Measurements from ENCODE around the gene TRAF1. TPM values are rescaled to one million over a fixed set of nuclear protein-coding genes. Genes with fewer than 3 reads are reported as not detected.

The TRAF1 gene
- total and polyA plus RNA-seq, 2 donors (not counting 1 experiment from before 2014, with no cell fraction given): 0.58 to 3.8 TPM

GRCh38 chr9:120928483-120929228, 2.1 kb upstream of the TRAF1 start:
- no peaks in the 10 kb centered on the region for H3K27me3 ChIP-seq (ENCODE audit: control insufficient read depth, insufficient read depth, low read length)
- peak overlapping the region; percentile 86 for H3K4me2 ChIP-seq (ENCODE audit: extremely low read depth, insufficient read depth, low read length)
- no peaks in the 10 kb centered on the region for H3K79me2 ChIP-seq (ENCODE audit: control insufficient read depth, insufficient read depth, low read length)
- TF ChIP-seq EZH2 (IDR thresholded peaks at IDR 0.05; ENCODE audit: low read length, missing control alignments) (no peak), CTCF (conservative IDR thresholded peaks at IDR 0.05 in 1 of 2, IDR thresholded peaks at IDR 0.05 in 1 of 2; ENCODE audit: low read depth in 1 of 2, low read length in 2 of 2) (no peak)
- H2AFZ ChIP-seq (ENCODE audit: low read length): peak overlapping the region; percentile 59
- DNase-seq (ENCODE audit: low read depth in 2 of 2): peak in 1 of 2 donors; percentile 50
- peak overlapping the region; percentile 43 for H3K27ac ChIP-seq (ENCODE audit: insufficient read depth, low read length)
- H3K36me3 ChIP-seq (ENCODE audit: control insufficient read depth, insufficient read depth, low read length): no peaks in the 10 kb centered on the region
- peak overlapping the region; percentile 30 to 64 (median 37) for H3K4me3 ChIP-seq (replicated peaks in 1 of 4; ENCODE audit: control extremely low read depth in 1 of 4, insufficient read depth in 1 of 4, low read depth in 3 of 4, low read length in 4 of 4)
- H3K9ac ChIP-seq (ENCODE audit: insufficient read depth, low read length): peak overlapping the region; percentile 62
- H4K20me1 ChIP-seq (ENCODE audit: control insufficient read depth, extremely low read depth, insufficient read depth, low read length): no peaks in the 10 kb centered on the region
- H3K9me3 ChIP-seq (ENCODE audit: control insufficient read depth, insufficient read depth, low read depth, low read length): no peaks in the 10 kb centered on the region
- H3K4me1 ChIP-seq (ENCODE audit: control insufficient read depth, extremely low read depth, insufficient read depth, low read length): peaks cover 24% of the 10 kb centered on the region

- Histone ChIP-seq H3K79me2 (ENCODE audit: control insufficient read depth, insufficient read depth, low read length) (no peaks in the 10 kb centered on the region), H3K27ac (ENCODE audit: insufficient read depth, low read length) (no peak overlapping the region), H3K4me1 (ENCODE audit: control insufficient read depth, extremely low read depth, insufficient read depth, low read length) (peaks cover 21% of the 10 kb centered on the region), H3K27me3 (ENCODE audit: control insufficient read depth, insufficient read depth, low read length) (no peaks in the 10 kb centered on the region), H3K9me3 (ENCODE audit: control insufficient read depth, insufficient read depth, low read depth, low read length) (no peaks in the 10 kb centered on the region), H3K4me2 (ENCODE audit: extremely low read depth, insufficient read depth, low read length) (peak overlapping the region; percentile 86), H3K36me3 (ENCODE audit: control insufficient read depth, insufficient read depth, low read length) (no peaks in the 10 kb centered on the region), H3K4me3 (replicated peaks in 1 of 4; ENCODE audit: control extremely low read depth in 1 of 4, insufficient read depth in 1 of 4, low read depth in 3 of 4, low read length in 4 of 4) (peak overlapping the region; percentile 30 to 64 (median 37)), H3K9ac (ENCODE audit: insufficient read depth, low read length) (no peak overlapping the region), H4K20me1 (ENCODE audit: control insufficient read depth, extremely low read depth, insufficient read depth, low read length) (no peaks in the 10 kb centered on the region), H2AFZ (ENCODE audit: low read length) (peak overlapping the region; percentile 43)
- no peak for DNase-seq (ENCODE audit: low read depth in 2 of 2)
- no peak for TF ChIP-seq CTCF (conservative IDR thresholded peaks at IDR 0.05 in 1 of 2, IDR thresholded peaks at IDR 0.05 in 1 of 2; ENCODE audit: low read depth in 1 of 2, low read length in 2 of 2)
These were observed 1.5 kb upstream of the TRAF1 start for GRCh38 chr9:120928015-120928482.

GRCh38 chr9:120927269-120928014, 846 bp upstream of the TRAF1 start:
- H3K4me1 ChIP-seq (ENCODE audit: control insufficient read depth, extremely low read depth, insufficient read depth, low read length): peaks cover 21% of the 10 kb centered on the region
- H3K79me2 ChIP-seq (ENCODE audit: control insufficient read depth, insufficient read depth, low read length): no peaks in the 10 kb centered on the region
- H3K9ac ChIP-seq (ENCODE audit: insufficient read depth, low read length): no peak overlapping the region
- DNase-seq (ENCODE audit: low read depth in 2 of 2): no peak
- no peak overlapping the region for H3K27ac ChIP-seq (ENCODE audit: insufficient read depth, low read length)
- H4K20me1 ChIP-seq (ENCODE audit: control insufficient read depth, extremely low read depth, insufficient read depth, low read length): no peaks in the 10 kb centered on the region
- no peak overlapping the region for H3K4me3 ChIP-seq (replicated peaks in 1 of 4; ENCODE audit: control extremely low read depth in 1 of 4, insufficient read depth in 1 of 4, low read depth in 3 of 4, low read length in 4 of 4)
- no peaks in the 10 kb centered on the region for H3K36me3 ChIP-seq (ENCODE audit: control insufficient read depth, insufficient read depth, low read length)
- no peaks in the 10 kb centered on the region for H3K27me3 ChIP-seq (ENCODE audit: control insufficient read depth, insufficient read depth, low read length)
- H3K9me3 ChIP-seq (ENCODE audit: control insufficient read depth, insufficient read depth, low read depth, low read length): no peaks in the 10 kb centered on the region
- H2AFZ ChIP-seq (ENCODE audit: low read length): no peak overlapping the region
- no peak for TF ChIP-seq EZH2 (IDR thresholded peaks at IDR 0.05; ENCODE audit: low read length, missing control alignments)
- no peak for TF ChIP-seq CTCF (conservative IDR thresholded peaks at IDR 0.05 in 1 of 2, IDR thresholded peaks at IDR 0.05 in 1 of 2; ENCODE audit: low read depth in 1 of 2, low read length in 2 of 2)
- H3K4me2 ChIP-seq (ENCODE audit: extremely low read depth, insufficient read depth, low read length): no peak overlapping the region
